B cell (primary cell): Measurements from ENCODE around the gene RCSD1. TPM values are rescaled to one million over a fixed set of nuclear protein-coding genes. Genes with fewer than 3 reads are reported as not detected.
A peak's percentile ranks its signal among the peaks of the same experiment; 100 is the strongest.

Source experiments
- ATAC-seq: fragments of 200-7000 bp; cut with Tn5 transposase; one replicate; pipeline ENCODE4 v1.10.0; 2021; ENCODE audit warnings: low read depth, mild to moderate bottlenecking, moderate number of reproducible peaks, moderate library complexity
- CTCF ChIA-PET: fragments of 350-600 bp; sonication (Branson Sonifier 250); formaldehyde crosslinking; loops from one replicate; lab custom pipeline; 2021; ENCODE audit warnings: antibody characterized with exemption, inconsistent platforms; lab: Charles Lee
- POLR2A ChIA-PET: fragments of 350-600 bp; sonication (Branson Sonifier 250); formaldehyde crosslinking; loops from one replicate; lab custom pipeline; 2021; ENCODE audit warnings: antibody characterized with exemption; lab: Charles Lee
- DNase-seq: peaks from one replicate; pipeline ENCODE4 v3.0.0; 2013
- H2AFZ ChIP-seq: 2 replicates; pipeline ENCODE4 v1.6.1; 2012; ENCODE audit warnings: mild to moderate bottlenecking, low read depth, low read length; ENCODE audit not compliant: insufficient read depth, poor library complexity, severe bottlenecking
- H3K27ac ChIP-seq, 2 donors: 1 replicate in 1 of 2; 2 replicates in 1 of 2; pipeline ENCODE4 v1.5.1; 2012 to 2013; ENCODE audit warnings: low read length in 2 of 2, mild to moderate bottlenecking in 2 of 2, moderate library complexity in 1 of 2
- H3K27me3 ChIP-seq, 4 experiments: fragments of 200-600 bp in 1 of 4; sonication (generic) in 1 of 4; replicated peaks in 1 of 4; 1 replicate in 2 of 4; 2 replicates in 2 of 4; pipeline versions ENCODE4 v1.6.1 to v1.7.0; 2013 to 2016; ENCODE audit warnings: low read length in 3 of 4, mild to moderate bottlenecking in 2 of 4, mixed read lengths in 1 of 4, moderate library complexity in 1 of 4; ENCODE audit not compliant: insufficient read depth in 4 of 4, control insufficient read depth in 3 of 4; ENCODE audit errors: control extremely low read depth in 1 of 4
- H3K36me3 ChIP-seq, 2 experiments: replicated peaks in 1 of 2; 1 replicate in 1 of 2; 2 replicates in 1 of 2; pipeline versions ENCODE4 v1.6.1 to v1.7.1; 2013; ENCODE audit warnings: low read length in 1 of 2; ENCODE audit not compliant: insufficient read depth in 2 of 2, control insufficient read depth in 1 of 2; ENCODE audit errors: control extremely low read depth in 1 of 2, extremely low read depth in 1 of 2
- H3K4me1 ChIP-seq, 2 donors: fragments of 200-600 bp in 1 of 2; sonication (generic) in 1 of 2; 1 replicate in 1 of 2; 2 replicates in 1 of 2; pipeline versions ENCODE4 v1.5.1 to v1.6.1; 2013 to 2017; ENCODE audit warnings: low read length in 2 of 2; ENCODE audit not compliant: control insufficient read depth in 2 of 2, insufficient read depth in 2 of 2
- H3K4me2 ChIP-seq: replicated peaks from 2 replicates; pipeline ENCODE3; 2012; ENCODE audit warnings: mild to moderate bottlenecking, low read depth, low read length; ENCODE audit not compliant: poor library complexity, severe bottlenecking
- H3K4me3 ChIP-seq, 5 experiments: fragments of 200-600 bp in 1 of 5; sonication (generic) in 1 of 5; 1 replicate in 3 of 5; 2 replicates in 2 of 5; pipeline versions ENCODE4 v1.5.1 to v1.7.0; 2011 to 2016; ENCODE audit warnings: low read length in 4 of 5, mild to moderate bottlenecking in 4 of 5, low read depth in 2 of 5, control low read depth in 1 of 5, moderate library complexity in 1 of 5; ENCODE audit not compliant: insufficient read depth in 1 of 5; ENCODE audit errors: control extremely low read depth in 1 of 5, extremely low read depth in 1 of 5
- H3K79me2 ChIP-seq: fragments of 200-600 bp; sonication (generic); one replicate; pipeline ENCODE4 v1.6.0; 2016; ENCODE audit warnings: low read length; ENCODE audit not compliant: control insufficient read depth, insufficient read depth
- H3K9ac ChIP-seq: fragments of 200-600 bp; sonication (generic); 2 replicates; pipeline ENCODE4 v1.6.1; 2017; ENCODE audit warnings: mild to moderate bottlenecking, low read length, moderate library complexity
- H3K9me3 ChIP-seq, 3 donors: one replicate each; pipeline versions ENCODE4 v1.6.1 to v1.7.1; 2013; ENCODE audit warnings: low read length in 2 of 3; ENCODE audit not compliant: control insufficient read depth in 2 of 3, insufficient read depth in 1 of 3; ENCODE audit errors: control extremely low read depth in 1 of 3
- H4K20me1 ChIP-seq: 2 replicates; pipeline ENCODE4 v1.6.0; 2012; ENCODE audit warnings: mild to moderate bottlenecking, low read length; ENCODE audit not compliant: insufficient read depth, control insufficient read depth, poor library complexity, severe bottlenecking
- H3K27ac Mint-ChIP-seq: one replicate; pipeline ENCODE4 v1.8.0; 2021; ENCODE audit warnings: mixed read lengths
- H3K27me3 Mint-ChIP-seq: one replicate; pipeline ENCODE4 v1.8.0; 2021; ENCODE audit warnings: mixed read lengths
- H3K4me1 Mint-ChIP-seq: one replicate; pipeline ENCODE4 v1.8.0; 2021; ENCODE audit warnings: mixed read lengths
- H3K4me3 Mint-ChIP-seq: one replicate; pipeline ENCODE4 v1.8.0; 2021; ENCODE audit warnings: mixed read lengths
- H3K9me3 Mint-ChIP-seq: one replicate; pipeline ENCODE4 v1.8.0; 2022; ENCODE audit warnings: mixed read lengths; ENCODE audit not compliant: insufficient read depth
- CTCF ChIP-seq: fragments of 200-600 bp; IDR thresholded peaks from one replicate; pipeline ENCODE4 v1.8.0; 2022; ENCODE audit warnings: antibody characterized with exemption, mild to moderate bottlenecking
- EZH2 ChIP-seq: IDR thresholded peaks from 2 replicates; pipeline ENCODE4 v1.6.1; 2012; ENCODE audit warnings: borderline replicate concordance, low read depth, mild to moderate bottlenecking, moderate library complexity, low read length; ENCODE audit not compliant: insufficient read depth, poor library complexity, severe bottlenecking
- WGBS: methylation state at CpG from one replicate; pipeline ENCODE4 v1.1.5; 2013; ENCODE audit warnings: missing lambda C conversion rate; ENCODE audit not compliant: insufficient coverage; 5-methylcytosine and 5-hydroxymethylcytosine counted together
- intact Hi-C: fragments of 100-400 bp; cut with micrococcal nuclease; formaldehyde crosslinking; loops from one replicate; pipeline ENCODE4 v1.10.0; 2022
- polyA minus RNA-seq: library from RNA; depleted of rRNA, polyadenylated mRNA; stranded (reverse); fragments of >200 nt; gene quantifications from 2 replicates; pipeline ENCODE4 v1.2.3, GENCODE V29; 2012
- polyA plus RNA-seq: library from polyadenylated mRNA; depleted of rRNA; stranded (reverse); fragments of >200 nt; gene quantifications from 2 replicates; pipeline ENCODE4 v1.2.3, GENCODE V29; 2012
- total RNA-seq, 2 donors: library from RNA; stranded (reverse); fragments of 120-200 nt in 1 of 2; gene quantifications; 1 replicate in 1 of 2; 2 replicates in 1 of 2; pipeline versions ENCODE4 v1.2.3 to v1.2.4, GENCODE V29; 2013 to 2022

RCSD1 gene
- total RNA-seq (525 and 531 TPM in 2 replicates), polyA plus RNA-seq (129 and 169 TPM in 2 replicates), polyA minus RNA-seq (192 and 217 TPM in 2 replicates)
- 188 TPM for total RNA-seq (2013)

GRCh38 chr1:167629681-167630567 is at the start of gene RCSD1:
Gene RCSD1 (plus strand): TSS chr1:167630232. CDS start chr1:167630424, 192 bp downstream.
- POLR2A ChIA-PET: interaction anchor here (0.6 to 12.9 kb wide), 7 partner anchors 12 to 409 kb away, joined by 3 to 289 read pairs (median 7); partner anchors contain the start of gene POU2F1
- intact Hi-C loops: loop anchor here (1.0 kb wide), 2 partner anchors 30 to 77 kb away; partner anchors contain the start of gene CREG1
- peak within 1 kb of the TSS; percentile 91 for H3K4me2 ChIP-seq
- DNase-seq (peak; percentile 80), ATAC-seq (peak; percentile 50)
- H3K4me1 Mint-ChIP-seq: peaks cover 75% of the 10 kb centered on the region
- H4K20me1 ChIP-seq: peaks cover 34% of the 10 kb centered on the region
- H3K27me3 ChIP-seq: no peaks in the 10 kb centered on the region
- peaks cover 6 to 20% of the 10 kb centered on the region in 2 experiments for H3K36me3 ChIP-seq
- peaks cover 80% of the 10 kb centered on the region for H3K79me2 ChIP-seq
- H3K4me3 ChIP-seq: peak within 1 kb of the TSS; percentile 92 to 99 (median 97)
- H3K27me3 Mint-ChIP-seq: no peaks in the 10 kb centered on the region
- H3K9ac ChIP-seq: peak within 1 kb of the TSS; percentile 94
- H3K27ac ChIP-seq: peak within 1 kb of the TSS; percentile 93 to 98
- peak within 1 kb of the TSS; percentile 98 for H3K27ac Mint-ChIP-seq
- no peaks in the 10 kb centered on the region for H3K9me3 Mint-ChIP-seq
- H2AFZ ChIP-seq: peak within 1 kb of the TSS; percentile 54
- peaks cover 77 to 80% of the 10 kb centered on the region in 2 donors for H3K4me1 ChIP-seq
- peak within 1 kb of the TSS; percentile 98 for H3K4me3 Mint-ChIP-seq
- H3K9me3 ChIP-seq: no peaks in the 10 kb centered on the region
- TF ChIP-seq CTCF (no peak), EZH2 (no peak)
- CTCF ChIA-PET: interaction anchor here (1.0 to 14.2 kb wide), 6 partner anchors 9 to 85 kb away, joined by 3 to 378 read pairs (median 24); no protein-coding TSS in a partner anchor
- under 1% methylated on average over 51 of the region's 62 CpGs for WGBS
